OCI-LY7 (cell line): ENCODE measurements around the gene ZNF708.
"Not testable (repeated sequence)": the region's sequence is repeated elsewhere in the genome, so short reads cannot be mapped to it uniquely, and the experiment has no call there.

Experiments used
- EZH2phosphoT487 ChIP-seq: fragments of 200-600 bp; sonication (generic); IDR thresholded peaks from 2 replicates; pipeline ENCODE4 v1.6.1; 2018; ENCODE audit warnings: low read depth, borderline replicate concordance, mild to moderate bottlenecking, mixed run types, antibody characterized with exemption, low read length, moderate library complexity, mixed read lengths
- TF ChIP-seq, protein P1 (sequence below): fragments of 200-600 bp; sonication (generic); conservative IDR thresholded peaks from 2 replicates; pipeline ENCODE4 v1.5.1; 2014; ENCODE audit warnings: mild to moderate bottlenecking, antibody characterized with exemption, low read length, moderate library complexity, mixed read lengths

DNA sequence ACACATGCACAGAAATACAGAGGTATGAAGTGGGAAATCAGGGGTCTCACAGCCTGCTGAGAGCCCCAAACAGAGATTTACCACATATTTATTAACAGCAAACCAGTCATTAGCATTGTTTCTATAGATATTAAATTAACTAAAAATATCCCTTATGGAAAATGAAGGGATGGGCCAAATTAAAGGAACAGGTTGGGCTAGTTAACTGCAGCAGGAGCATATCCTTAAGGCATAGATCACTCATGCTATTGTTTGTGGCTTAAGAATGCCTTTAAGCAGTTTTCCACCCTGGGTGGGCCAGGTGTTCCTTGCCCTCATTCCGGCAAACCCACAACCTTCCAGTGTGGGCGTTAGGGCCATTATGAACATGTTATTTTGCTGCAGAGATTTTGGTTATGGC lies 15.6 kb upstream of the ZNF708 start:
- TF ChIP-seq, protein P1, sequence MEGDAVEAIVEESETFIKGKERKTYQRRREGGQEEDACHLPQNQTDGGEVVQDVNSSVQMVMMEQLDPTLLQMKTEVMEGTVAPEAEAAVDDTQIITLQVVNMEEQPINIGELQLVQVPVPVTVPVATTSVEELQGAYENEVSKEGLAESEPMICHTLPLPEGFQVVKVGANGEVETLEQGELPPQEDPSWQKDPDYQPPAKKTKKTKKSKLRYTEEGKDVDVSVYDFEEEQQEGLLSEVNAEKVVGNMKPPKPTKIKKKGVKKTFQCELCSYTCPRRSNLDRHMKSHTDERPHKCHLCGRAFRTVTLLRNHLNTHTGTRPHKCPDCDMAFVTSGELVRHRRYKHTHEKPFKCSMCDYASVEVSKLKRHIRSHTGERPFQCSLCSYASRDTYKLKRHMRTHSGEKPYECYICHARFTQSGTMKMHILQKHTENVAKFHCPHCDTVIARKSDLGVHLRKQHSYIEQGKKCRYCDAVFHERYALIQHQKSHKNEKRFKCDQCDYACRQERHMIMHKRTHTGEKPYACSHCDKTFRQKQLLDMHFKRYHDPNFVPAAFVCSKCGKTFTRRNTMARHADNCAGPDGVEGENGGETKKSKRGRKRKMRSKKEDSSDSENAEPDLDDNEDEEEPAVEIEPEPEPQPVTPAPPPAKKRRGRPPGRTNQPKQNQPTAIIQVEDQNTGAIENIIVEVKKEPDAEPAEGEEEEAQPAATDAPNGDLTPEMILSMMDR, result not testable (repeated sequence)
- not testable (repeated sequence) for TF ChIP-seq EZH2phosphoT487
